GM13977 (cell line): ENCODE results near the gene MTPN.

ENCODE experiments used
- DNase-seq: peaks from one replicate; pipeline ENCODE4 v3.0.0; 2012; ENCODE audit warnings: low spot score
- CTCF ChIP-seq: IDR thresholded peaks from 2 replicates; pipeline ENCODE4 v1.5.1; 2012; ENCODE audit warnings: mild to moderate bottlenecking, control low read depth; ENCODE audit not compliant: insufficient read depth; ENCODE audit errors: extremely low read depth, missing control alignments
- in situ Hi-C: fragments of 300-500 bp; cut with MboI; formaldehyde crosslinking; loops from one replicate; pipeline ENCODE4 v1.12.0; 2022; ENCODE audit warnings: low sequenced_read_pairs, low pct_unique_long_range_greater_than_20kb, mixed read lengths, inconsistent platforms; ENCODE audit not compliant: unreplicated experiment

MTPN gene

GRCh38 chr7:135925210-135925609 is 51.9 kb downstream of the MTPN start:
- DNase-seq: no peak
- TF ChIP-seq CTCF: no peak
- in situ Hi-C loops: no loop called here

- no peak for DNase-seq
- no peak for TF ChIP-seq CTCF
- in situ Hi-C loops: no loop called here
These were observed 52.9 kb downstream of the MTPN start for GRCh38 chr7:135924302-135924701.

- in situ Hi-C loops: no loop called here
- DNase-seq: no peak
- no peak for TF ChIP-seq CTCF
These were observed 54.9 kb downstream of the MTPN start for GRCh38 chr7:135922263-135922662.

GRCh38 chr7:135920478-135920877 is 56.7 kb downstream of the MTPN start:
- in situ Hi-C loops: no loop called here
- DNase-seq: no peak
- no peak for TF ChIP-seq CTCF

- in situ Hi-C loops: no loop called here
- no peak for TF ChIP-seq CTCF
- DNase-seq: no peak
These were observed 57.9 kb downstream of the MTPN start for GRCh38 chr7:135919071-135919841.

GRCh38 chr7:135918134-135918533 is 59.0 kb downstream of the MTPN start:
- DNase-seq: no peak
- in situ Hi-C loops: no loop called here
- TF ChIP-seq CTCF: no peak

- DNase-seq: no peak
- in situ Hi-C loops: no loop called here
These were observed 59.4 kb downstream of the MTPN start for GRCh38 chr7:135917721-135918120.

More at GRCh38 chr7:135917721-135918120, 59.4 kb downstream of the MTPN start:
- TF ChIP-seq CTCF: no peak
